GM18909 (cell line): ENCODE data around the gene IQSEC1.

Source experiments
- ATAC-seq: cut with Tn5 transposase; IDR thresholded peaks from one replicate; pipeline ENCODE4 v1.9.1; 2021; ENCODE audit warnings: mild to moderate bottlenecking; ENCODE audit not compliant: unreplicated experiment, poor library complexity

IQSEC1 gene

GRCh38 chr3:13037458-13038117 lies 35.6 kb downstream of the IQSEC1 start:
- ATAC-seq: no peak

GRCh38 chr3:13034861-13035260 lies 38.4 kb downstream of the IQSEC1 start:
- no peak for ATAC-seq

GRCh38 chr3:13034109-13034800 lies 39.0 kb downstream of the IQSEC1 start:
- ATAC-seq: no peak

- ATAC-seq: no peak
Observed at GRCh38 chr3:13032206-13032605, 41.0 kb downstream of the IQSEC1 start.

- ATAC-seq: no peak
Observed at GRCh38 chr3:13031621-13032020, 41.6 kb downstream of the IQSEC1 start.

GRCh38 chr3:13030684-13031083 lies 42.5 kb downstream of the IQSEC1 start:
- ATAC-seq: no peak

- no peak for ATAC-seq
Observed at GRCh38 chr3:13028010-13028821, 45.0 kb downstream of the IQSEC1 start.

- ATAC-seq: no peak
Observed at GRCh38 chr3:13027154-13027553, 46.1 kb downstream of the IQSEC1 start.

GRCh38 chr3:13026534-13026933 lies 46.7 kb downstream of the IQSEC1 start:
- ATAC-seq: no peak

GRCh38 chr3:13025778-13026518 lies 47.3 kb downstream of the IQSEC1 start:
- no peak for ATAC-seq

- no peak for ATAC-seq
Observed at GRCh38 chr3:13025090-13025489, 48.1 kb downstream of the IQSEC1 start.

- ATAC-seq: no peak
Observed at GRCh38 chr3:13024765-13025065, 48.5 kb downstream of the IQSEC1 start.

- ATAC-seq: no peak
Observed at GRCh38 chr3:13023971-13024764, 49.1 kb downstream of the IQSEC1 start.

GRCh38 chr3:13023235-13023970 lies 49.8 kb downstream of the IQSEC1 start:
- peak; percentile 25 for ATAC-seq

- peak; percentile 51 for ATAC-seq
Observed at GRCh38 chr3:13022348-13023234, 50.6 kb downstream of the IQSEC1 start.

- no peak for ATAC-seq
Observed at GRCh38 chr3:13021141-13022114, 51.8 kb downstream of the IQSEC1 start.

- no peak for ATAC-seq
Observed at GRCh38 chr3:13020159-13020750, 53.0 kb downstream of the IQSEC1 start.
